NCI-H2107 treated with DMSO at 0.1 percent for 48 hours (cell line): Measurements from ENCODE around the gene SNX9.
"Not testable (repeated sequence)": the region's sequence is repeated elsewhere in the genome, so short reads cannot be mapped to it uniquely, and the experiment has no call there.

Experiments used
- DNase-seq: peaks from one replicate; lab custom pipeline; 2025; ENCODE audit not compliant: unreplicated experiment; lab: John Stamatoyannopoulos, UW

Gene SNX9

DNA sequence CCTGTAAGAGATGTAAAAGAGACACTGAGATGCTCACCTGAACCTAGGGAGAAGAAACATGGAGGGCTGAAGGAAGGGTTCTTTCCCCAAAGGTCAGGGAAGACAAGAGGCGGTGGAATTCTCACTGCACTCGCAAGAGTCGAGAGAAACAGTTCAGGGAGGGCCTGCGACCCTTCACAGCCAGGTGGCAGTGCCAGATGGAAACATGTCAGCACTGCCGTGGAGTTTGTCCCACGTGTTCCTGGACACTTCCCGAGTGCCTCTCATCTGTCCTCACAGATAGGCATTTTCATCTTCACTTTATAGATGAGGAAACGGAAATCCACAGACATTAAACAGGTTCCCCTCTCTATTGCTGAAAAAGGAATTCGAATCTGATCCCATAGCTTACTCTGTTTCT is 88.2 kb downstream of the SNX9 start:
- no peak for DNase-seq

DNA sequence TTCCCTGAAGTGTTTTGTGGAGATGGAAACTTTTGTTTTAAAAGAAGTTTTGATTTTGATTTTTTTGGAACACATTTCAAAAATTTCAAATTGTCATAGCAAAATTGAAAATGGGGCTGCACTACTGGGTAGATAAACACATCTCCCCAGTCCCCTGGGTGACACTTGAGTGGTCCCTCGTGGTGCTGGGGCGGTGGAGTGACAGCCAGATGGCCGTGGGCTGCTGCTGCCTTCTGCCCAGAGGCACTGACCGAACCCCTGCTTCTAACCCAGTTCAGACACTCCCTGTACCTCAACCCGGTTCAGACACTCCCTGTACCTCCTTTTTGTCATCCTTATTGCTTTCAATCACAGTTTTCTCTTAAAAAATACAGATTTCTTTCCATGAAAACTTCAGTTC is 88.7 kb downstream of the SNX9 start:
- DNase-seq = no peak

DNA sequence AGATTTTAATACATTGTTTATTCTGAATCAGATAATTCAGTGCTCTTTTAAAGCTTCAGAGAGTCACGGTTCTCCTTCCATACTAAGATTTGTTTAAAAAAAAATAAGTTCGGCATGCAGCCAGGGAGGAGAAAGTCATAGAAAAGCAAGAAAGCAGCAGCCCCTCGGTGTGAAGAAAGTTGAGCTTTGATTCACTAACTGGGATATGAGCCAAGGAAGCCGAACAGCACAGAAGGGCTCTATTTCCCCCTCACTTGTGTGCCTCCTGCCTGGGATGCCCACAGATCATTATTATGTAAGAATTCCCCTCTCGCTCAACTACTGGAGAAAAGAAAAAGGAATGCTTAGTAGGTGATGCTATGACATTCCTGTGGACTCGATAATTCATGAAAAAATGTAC is 89.3 kb downstream of the SNX9 start:
- no peak for DNase-seq

DNA sequence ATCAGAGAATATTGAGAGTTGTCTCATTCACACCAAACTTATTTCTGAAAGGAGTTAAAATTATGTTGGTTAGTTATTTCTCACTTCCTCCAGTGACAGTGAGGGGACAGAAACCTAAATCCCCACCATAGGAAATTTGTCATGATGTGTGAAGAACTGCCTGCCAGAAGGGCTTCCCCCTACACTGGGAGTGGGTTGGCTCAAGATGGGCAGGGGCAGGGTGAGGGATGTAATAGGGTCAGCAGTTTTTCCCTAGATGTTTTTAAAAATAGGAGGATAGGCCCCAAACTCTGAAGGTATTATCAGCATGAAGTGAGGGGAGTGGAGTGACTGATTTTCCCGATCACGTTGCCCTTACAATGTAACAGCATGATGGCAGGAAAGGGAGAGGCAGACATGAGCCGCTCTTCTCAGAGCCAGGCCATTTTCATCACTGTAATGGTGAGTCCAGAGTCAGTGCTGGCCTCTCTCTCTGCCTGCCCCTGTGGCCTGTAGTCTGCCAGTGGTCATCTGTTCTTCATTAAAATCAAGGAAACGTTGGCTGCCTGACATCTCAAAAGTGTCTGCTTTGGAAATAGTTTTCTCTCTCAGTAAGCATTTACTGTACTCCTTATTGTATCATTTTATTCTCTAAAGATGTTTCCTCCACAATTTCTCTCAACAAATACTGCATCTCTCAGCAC is 98.8 kb downstream of the SNX9 start:
- no peak for DNase-seq

DNA sequence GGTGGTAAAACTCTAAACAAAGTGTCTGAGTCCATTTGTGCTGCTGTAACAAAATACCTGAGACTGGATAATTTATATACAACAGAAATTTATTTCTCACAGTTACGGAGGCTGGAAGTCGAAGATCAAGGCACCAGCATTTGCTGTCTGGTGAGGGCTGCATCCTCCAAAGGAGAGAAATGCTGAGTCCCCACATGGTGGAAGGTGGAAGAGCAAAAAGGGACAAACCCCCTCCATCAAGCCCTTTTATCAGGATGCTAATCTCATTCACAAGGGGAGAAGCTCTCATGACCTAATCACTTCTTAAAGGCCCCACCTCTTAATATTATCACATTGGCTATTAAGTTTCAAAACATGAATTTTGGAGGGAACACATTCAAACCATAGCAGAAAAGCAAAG is 102.7 kb downstream of the SNX9 start:
- no peak for DNase-seq

DNA sequence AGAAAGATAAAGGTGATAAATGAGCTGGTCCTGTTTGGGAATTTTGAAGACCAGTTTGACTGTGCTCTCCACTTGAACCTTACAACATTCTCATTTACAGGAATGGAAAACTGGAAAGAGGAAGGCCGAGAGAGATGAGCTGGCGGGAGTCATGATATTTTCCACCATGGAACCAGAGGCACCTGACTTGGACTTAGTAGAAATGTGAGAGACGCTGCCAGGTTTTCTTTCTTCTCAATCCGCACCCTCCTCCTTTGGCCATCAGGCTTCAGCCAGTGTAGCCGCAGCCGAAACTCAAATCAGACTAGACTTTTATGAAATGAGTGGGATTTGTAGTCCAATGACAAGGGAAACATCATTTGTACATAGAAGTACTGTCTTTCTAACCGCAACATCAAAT is 104.0 kb downstream of the SNX9 start:
- no peak for DNase-seq

DNA sequence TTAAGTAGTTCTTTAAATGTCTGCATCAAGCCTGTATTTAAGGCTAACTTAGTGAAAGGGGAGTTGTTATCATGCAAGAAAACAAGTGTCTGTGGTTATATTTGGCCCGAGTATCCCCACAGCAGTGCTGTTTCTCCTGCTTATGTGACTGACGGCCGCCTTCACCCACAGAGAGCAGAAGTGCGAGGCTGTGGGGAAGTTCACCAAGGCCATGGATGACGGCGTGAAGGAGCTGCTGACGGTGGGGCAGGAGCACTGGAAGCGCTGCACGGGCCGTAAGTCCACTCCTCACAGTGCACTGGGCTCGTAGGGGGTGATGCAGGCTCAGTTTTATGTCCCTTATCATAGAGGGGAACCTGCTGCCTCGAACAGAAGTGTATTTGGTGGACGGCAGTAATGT is 105.4 kb downstream of the SNX9 start:
- no peak for DNase-seq

DNA sequence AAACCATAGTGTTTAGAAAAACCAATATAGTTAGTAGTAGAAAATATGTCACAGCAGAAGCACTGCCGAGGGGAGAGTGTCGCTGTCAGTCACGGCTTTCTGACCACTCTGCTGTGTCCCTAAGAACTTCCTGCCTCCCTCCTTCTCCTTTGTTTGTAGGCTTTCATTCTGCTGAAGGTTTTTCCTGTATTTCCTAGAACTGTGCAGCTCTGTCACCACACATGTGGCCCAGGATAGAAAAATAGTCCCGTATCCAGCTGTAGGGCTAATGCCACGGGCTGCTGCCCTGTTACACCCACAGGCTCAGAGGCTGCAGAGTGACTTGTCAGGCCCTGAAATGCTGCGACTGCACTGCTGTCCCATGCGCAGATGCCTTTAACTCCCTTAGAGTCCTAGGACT is 106.0 kb downstream of the SNX9 start:
- DNase-seq = no peak

DNA sequence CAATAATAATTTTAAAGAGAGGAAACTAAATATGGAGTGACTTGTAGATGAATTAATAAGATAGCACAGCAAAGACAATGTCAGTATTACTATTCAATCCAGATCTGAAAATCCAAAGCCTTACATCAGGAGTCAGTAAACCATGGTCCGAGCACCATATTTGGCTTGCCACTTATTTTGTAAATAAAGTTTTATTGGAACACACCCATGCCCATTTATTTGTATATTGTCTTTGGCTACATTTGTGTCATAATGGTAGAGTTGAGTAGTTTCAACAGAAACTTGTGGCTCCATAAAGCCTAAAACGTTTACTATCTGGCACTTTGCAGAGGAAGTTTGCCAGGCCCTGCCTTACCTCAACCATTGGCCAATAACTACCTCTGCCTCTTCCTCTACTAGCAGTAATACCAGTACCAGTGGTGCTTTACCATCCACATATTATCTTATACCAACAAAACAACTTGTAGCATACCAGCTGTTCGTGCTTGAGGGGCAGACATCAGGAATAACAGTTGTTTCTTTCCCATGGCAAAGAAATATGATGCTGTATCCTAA is 106.8 kb downstream of the SNX9 start:
- no peak for DNase-seq

DNA sequence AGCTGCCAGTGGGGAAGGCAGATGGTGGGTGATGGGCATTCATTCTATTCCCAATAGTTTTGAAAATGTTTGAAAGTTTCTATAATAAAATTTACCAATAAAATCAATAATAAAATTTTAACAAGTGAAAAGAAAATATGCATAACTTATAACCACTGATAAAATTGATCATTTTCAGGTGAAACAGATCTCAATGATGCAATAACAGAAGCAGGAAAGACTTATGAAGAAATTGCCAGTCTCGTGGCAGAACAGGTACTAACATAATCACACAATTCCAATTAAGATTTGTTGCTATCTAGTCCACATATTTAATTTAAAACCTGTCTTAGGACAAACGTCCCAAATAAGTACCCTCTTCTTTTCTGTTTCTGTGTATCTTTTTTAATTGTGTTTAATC is 112.7 kb downstream of the SNX9 start:
- DNase-seq = no peak

DNA sequence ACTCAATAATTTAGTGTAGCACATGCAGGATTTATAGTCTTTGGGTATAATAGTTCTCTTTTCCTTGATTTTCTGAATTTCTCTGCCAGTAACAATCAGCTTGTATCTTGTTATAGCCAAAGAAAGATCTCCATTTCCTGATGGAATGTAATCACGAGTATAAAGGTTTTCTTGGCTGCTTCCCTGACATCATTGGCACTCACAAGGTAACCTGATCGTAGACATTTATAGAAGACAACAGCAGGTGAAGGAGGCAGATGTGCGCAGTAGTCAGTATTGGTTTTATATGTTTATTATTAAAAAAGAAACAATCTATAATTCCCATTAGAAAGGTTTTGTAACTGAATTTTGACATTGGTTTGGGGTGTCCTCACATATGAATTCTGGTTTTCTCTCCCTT is 114.3 kb downstream of the SNX9 start:
- DNase-seq = no peak

DNA sequence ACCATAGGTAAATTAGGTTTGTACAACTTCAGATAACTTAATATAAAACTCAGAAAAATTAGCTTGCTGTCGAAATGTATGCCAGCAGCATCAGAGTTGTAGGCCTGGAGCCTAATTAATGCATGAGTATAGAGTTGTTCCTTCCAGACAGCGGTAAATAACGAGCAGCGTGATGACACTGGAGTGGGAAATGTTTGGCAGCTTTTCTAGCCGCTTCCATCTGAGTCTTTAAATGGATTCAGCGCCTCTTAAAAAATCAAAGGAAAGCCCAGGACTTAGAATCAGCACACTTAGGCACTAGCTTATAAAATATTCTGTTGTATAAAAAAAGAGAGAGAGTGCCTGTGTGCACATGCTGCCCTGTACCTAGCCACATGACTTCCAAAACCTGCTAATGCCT is 114.9 kb downstream of the SNX9 start:
- DNase-seq = no peak

DNA sequence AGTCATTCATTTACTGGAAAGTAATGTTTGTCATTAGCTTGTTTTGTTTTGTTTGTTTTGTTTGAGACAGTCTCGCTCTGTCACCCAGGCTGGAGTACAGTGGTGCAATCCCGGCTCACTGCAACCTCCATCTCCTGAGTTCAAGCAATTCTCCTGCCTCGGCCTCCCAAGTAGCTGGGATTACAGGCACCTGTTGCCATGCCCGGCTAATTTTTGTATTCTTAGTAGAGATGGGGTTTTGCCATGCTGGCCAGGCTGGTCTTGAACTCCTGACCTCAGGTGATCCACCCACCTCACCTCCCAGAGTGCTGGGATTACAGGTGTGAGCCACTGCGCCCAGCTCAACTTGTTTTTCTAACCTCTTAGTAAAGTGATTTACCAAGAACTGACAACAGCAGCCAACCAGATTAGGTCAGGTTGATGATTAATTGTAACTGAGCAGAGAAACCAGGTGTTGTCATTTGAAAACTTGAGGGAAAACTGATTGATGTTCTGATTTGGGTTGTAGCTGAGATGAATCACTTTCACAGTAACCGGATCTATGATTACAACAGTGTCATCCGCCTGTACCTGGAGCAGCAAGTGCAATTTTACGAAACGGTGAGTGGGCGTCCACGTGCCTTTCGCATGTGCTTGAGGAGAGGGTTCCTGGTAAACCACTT is 117.5 kb downstream of the SNX9 start:
- not testable (repeated sequence) for DNase-seq

DNA sequence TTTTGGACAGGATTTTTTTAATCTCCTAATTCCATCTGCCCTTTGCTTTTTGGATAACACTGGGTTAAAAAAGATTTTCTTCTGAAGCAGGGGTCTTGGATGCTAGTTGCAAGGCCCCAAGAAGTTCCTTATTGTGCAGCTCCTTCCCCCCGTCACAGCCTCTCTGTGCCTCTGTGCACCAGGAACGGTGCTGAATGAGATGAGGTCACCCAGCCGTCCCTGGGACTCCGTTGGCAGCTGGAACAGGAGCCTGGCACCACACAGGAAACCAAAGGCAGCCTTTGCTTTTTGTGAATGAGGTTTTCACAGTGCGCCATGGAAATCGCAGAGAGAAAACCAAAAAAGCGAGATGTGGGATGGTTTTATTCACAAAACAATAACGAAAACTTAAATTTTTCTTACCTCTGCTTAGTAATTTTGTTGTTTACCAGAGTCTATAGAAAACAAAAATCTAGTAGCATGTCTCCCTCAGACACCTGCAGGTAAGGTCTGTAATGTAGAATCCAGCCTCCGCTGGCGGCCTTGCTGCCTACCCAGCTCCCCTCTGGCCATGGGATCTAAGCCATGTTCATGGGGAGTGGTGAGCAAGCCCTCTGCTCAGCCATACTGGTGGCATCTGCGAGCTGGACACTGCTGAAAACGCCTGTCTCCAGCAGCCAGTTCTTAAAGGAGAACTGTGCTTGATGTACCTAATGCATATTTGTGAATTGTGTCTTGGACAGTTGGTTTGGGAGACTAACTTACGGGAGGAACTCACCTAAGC is 118.2 kb downstream of the SNX9 start:
- no peak for DNase-seq

DNA sequence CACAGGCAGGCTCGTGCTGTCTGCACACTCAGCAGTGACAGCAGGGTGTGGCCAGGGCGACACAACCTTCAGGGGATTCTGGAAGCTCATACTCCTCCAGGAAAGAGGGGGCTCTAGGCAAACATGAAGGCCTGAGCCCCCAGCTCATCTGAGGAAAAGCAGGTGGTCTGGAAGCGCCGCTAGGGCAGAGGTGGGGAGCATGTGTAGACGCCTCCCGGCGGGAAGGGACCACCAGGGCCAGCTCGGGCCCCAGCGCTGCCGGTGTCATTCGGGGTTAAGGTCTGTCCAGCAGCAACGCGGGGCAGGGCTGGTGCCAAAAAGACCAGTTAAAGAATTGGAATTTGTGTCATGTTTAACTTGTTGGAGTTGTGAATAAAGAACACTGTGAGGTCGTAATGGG is 119.3 kb downstream of the SNX9 start:
- DNase-seq = no peak

DNA sequence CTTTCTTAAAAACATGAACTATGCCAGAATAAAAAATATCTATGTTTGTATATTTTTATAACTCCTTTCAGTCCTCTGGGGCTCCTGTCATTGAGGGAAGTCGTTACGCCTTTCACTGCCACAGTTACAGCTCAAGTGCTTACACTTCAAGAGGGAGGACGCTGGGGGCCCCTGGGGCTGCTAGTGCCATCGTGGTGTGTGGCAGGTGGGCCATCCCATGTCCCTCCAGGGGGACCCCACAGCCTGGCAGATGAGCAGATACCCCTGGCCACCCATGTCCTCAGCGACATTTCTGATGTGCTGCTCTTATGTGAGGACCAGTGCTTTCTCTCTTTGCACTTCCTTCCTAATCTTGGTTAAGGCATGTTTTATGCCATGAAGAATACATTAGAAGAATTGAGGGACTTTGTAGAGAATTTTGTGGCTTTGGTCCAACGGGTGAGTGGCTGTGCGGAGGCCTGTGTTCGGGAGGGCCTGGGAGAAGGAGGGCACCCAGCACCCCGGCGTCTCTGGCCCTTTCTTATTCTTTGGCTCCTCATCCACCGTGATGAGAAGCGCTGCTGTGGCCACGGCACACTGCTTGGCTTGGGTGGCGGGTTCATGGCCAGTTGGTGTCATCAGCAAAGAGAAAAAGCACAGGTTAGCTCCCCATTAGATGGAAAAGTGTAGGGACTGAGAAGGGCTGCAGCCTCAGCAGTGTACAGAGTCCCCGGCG is 120.4 kb downstream of the SNX9 start:
- no peak for DNase-seq

DNA sequence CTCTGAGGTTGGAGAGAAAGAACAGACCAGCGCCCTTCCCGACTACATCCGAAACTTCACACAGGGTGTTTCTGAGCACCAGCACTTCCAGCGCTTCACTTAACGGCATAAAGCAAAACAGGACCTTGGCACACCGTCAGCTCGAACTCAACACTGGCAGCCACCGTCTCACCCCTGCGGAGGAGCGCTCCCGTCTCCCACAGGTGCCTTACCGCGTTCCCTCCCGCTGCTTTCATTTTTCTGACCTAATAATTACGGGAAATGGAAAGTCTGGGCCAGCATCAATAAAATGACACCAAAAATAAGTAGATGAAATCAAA is 120.9 kb downstream of the SNX9 start:
- DNase-seq = no peak

DNA sequence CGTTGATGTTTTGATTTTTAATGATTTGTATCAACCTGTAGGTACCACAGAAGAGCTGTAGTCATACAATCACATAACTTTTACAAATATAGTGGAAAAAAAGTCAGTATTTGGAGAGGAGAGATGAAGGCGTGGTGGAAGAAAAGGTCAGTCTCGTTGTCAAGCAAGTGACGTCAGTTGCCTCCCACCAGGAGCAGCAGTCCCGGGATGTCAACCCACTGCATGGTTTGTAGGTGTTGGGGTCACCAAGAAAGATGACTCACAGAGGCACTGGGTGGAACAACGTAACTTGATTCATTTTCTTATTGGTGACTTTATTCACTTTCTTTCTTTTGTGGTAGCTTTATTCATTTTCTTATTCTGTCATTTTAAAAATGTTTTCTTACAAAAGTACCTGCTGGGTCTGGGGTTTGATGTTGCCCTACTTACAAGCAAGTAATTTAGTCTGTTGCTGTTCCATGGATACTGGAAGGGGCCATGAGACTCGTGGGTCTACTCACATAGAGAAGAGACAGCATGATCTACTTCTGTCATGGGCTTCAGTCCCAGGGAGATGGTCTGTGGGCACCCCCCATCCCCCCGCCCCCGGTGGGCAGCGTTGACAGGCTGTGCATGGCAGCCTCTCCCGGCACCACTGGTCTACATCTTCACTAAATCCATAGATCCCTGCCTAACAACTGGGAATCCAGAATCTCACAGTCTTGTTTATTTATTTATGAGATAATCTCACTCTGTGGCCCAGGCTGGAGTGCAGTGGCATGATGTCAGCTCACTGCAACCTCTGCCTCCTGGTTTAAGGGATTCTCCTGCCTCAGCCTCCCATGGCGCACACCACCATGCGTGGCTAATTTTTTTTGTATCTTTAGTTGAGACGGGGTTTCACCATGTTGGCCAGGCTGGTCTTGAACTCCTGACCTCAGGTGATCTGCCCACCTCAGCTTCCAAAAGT is 122.2 kb downstream of the SNX9 start:
- DNase-seq = no peak

DNA sequence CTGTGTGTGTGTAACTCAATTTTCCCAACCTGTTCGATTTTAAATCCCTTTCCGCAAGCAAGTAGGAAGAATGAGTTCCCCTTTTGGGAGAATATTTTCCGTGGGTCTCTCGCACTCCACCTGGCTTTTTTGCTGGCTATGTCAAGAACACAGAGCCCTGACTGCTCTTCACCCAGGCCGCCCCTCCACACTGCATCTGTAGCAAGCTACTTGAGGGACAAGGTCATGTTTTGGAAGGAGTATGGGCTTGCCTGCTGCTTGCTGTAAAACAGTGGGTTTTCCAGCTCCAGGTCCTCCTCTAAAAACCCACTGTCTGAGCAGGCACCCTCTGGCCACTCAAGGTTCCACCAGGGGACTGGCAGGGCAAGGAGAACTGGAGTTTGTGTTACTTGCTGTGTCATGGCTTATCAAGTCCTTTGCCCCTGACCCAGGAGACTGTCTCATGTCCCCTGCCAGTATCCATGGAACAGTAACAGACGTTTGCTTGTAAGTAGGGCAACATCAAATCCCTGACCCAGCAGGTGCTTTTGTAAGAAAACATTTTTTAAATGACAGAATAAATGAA is 123.1 kb downstream of the SNX9 start:
- DNase-seq = no peak

DNA sequence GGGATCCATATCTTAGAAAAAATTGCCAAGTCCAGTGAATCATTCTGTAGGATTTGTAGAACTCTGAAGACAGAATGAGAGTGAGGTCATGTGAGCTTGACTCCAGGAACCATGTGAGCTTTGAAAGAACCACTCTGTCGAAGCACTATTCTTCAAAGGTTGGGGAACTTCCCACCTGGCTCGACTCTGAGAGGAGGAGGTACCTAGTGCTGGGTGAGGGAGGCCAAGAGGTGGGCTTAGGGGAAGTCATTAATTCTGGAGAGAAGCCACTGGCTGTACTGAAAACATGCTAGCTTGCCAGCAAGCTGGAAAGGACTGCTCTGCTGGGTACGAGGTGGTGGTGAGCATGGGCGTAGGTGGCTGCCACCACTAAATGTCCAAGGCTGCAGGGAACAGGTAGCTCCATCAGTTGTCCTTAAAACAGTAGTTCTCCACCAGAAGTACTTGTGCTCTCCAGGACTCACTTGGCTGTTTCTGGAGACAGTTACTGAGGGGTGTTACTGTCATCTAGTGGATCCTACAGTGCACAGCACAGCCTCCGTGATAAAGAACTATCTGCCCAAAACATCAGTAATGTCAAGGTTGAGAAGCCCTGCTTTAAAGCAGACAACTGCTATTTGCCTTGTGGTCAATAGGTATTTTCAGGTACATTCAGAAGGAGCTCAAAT is 124.0 kb downstream of the SNX9 start:
- peak; percentile 6 for DNase-seq
